Measurements from ENCODE around the gene INPP4A. TPM values are rescaled to one million over a fixed set of nuclear protein-coding genes. Genes with fewer than 3 reads are reported as not detected.

The INPP4A gene
- total and polyA plus RNA-seq, 2 donors (not counting 3 experiments of a cell fraction or from before 2014, with no cell fraction given) = 14.9 to 28.8 TPM

DNA sequence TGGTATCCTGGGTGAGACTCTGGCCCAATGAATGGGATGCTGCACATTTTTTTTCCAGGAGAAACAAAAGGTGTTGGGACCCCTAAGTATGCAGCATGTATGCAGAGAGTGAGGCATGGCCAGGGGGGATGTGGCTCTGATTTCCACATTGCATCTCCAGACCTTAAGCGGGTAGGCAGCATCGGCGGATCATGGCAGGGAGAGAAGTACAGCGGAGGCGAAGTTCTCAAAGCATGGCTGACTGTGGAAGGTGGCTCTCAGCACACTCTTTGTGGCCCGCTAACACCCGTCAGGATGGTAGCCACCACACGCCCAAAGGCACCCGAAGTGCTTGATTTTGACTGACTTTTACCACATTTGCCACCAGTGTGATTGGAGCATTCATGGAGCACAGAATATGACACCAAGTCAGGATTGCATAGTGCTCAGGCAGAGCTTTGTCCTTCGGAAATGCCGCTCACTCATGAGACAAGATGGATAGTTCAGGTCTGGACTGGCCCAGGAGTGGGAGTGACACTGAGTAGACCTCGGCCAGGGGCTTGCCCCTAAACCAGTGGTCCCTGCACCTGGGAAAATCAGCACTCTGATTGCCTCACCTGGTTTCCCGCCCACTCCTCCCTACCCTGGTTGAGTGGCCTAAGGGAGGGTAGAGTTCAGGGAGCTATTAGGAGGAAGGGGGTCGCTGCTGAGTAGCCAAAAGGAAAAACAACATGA, 14.2 kb downstream of the INPP4A start:
- H2AFZ ChIP-seq (ENCODE audit: low read depth, low read length) = no peak overlapping the region
- DNase-seq (ENCODE audit: low read depth, low spot score) = no peak
- no peak overlapping the region for H3K4me3 ChIP-seq (replicated peaks in 1 of 3; ENCODE audit: insufficient read depth in 1 of 3, low read depth in 1 of 3, low read length in 3 of 3)
- FAIRE-seq = no peak
- peaks cover 40% of the 10 kb centered on the region for H3K79me2 ChIP-seq (ENCODE audit: control insufficient read depth, insufficient read depth, low read length)
- dilution Hi-C loops (cut with MboI; ENCODE audit: extremely low pct_ligation_motif_present, low sequenced_read_pairs) (no loop called here), intact Hi-C loops (cut with micrococcal nuclease) (no loop called here)
- POLR2A ChIA-PET = no interaction called here
- H3K27me3 ChIP-seq (ENCODE audit: control insufficient read depth in 2 of 2, insufficient read depth in 2 of 2, low read length in 2 of 2) = no peaks in the 10 kb centered on the region
- peaks cover 22% of the 10 kb centered on the region for H3K4me1 ChIP-seq (ENCODE audit: control insufficient read depth, extremely low read depth, insufficient read depth, low read length)
- no peak overlapping the region for H3K4me2 ChIP-seq (ENCODE audit: insufficient read depth, low read length)
- BruUV-seq (replicated peaks) = no TSS peak
- no peaks in the 10 kb centered on the region for H3K9me3 ChIP-seq (replicated peaks; ENCODE audit: control insufficient read depth, insufficient read depth, low read length)
- CTCF ChIA-PET = interaction anchor here (1.8 to 1.9 kb wide), 2 partner anchors 12 to 47 kb away, joined by 4 to 5 read pairs; no protein-coding TSS in a partner anchor
- no peak overlapping the region for H3K27ac ChIP-seq (ENCODE audit: insufficient read depth, low read depth, low read length)
- H3K36me3 ChIP-seq (ENCODE audit: control insufficient read depth in 2 of 2, extremely low read depth in 1 of 2, insufficient read depth in 2 of 2, low read length in 2 of 2) = no peaks in the 10 kb centered on the region
- H3K9ac ChIP-seq (replicated peaks; ENCODE audit: extremely low read depth, insufficient read depth, low read length) = no peak overlapping the region
- H3K9me1 ChIP-seq (replicated peaks; ENCODE audit: control insufficient read depth, extremely low read depth, insufficient read depth, low read length) = no peaks in the 10 kb centered on the region
- TF ChIP-seq POLR2AphosphoS5 (IDR thresholded peaks at IDR 0.05; ENCODE audit: insufficient read depth, low read depth, low read length) (no peak), GATA2 (IDR thresholded peaks at IDR 0.05; ENCODE audit: insufficient read depth, insufficient read length, low read depth, low read length) (no peak), POLR2A (IDR thresholded peaks at IDR 0.05; ENCODE audit: low read depth, low read length) (no peak), JUN (IDR thresholded peaks at IDR 0.05; ENCODE audit: borderline replicate concordance, insufficient read depth, insufficient read length, low read depth) (no peak), EZH2 (IDR thresholded peaks at IDR 0.05; ENCODE audit: borderline replicate concordance, low read depth, low read length, severe bottlenecking) (no peak), FOS (IDR thresholded peaks at IDR 0.05; ENCODE audit: borderline replicate concordance, insufficient read depth, low read length) (no peak)
- TF ChIP-seq, protein P1, sequence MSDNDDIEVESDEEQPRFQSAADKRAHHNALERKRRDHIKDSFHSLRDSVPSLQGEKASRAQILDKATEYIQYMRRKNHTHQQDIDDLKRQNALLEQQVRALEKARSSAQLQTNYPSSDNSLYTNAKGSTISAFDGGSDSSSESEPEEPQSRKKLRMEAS (IDR thresholded peaks at IDR 0.05; ENCODE audit: insufficient read depth, insufficient read length) = no peak
- TF ChIP-seq, protein P2, sequence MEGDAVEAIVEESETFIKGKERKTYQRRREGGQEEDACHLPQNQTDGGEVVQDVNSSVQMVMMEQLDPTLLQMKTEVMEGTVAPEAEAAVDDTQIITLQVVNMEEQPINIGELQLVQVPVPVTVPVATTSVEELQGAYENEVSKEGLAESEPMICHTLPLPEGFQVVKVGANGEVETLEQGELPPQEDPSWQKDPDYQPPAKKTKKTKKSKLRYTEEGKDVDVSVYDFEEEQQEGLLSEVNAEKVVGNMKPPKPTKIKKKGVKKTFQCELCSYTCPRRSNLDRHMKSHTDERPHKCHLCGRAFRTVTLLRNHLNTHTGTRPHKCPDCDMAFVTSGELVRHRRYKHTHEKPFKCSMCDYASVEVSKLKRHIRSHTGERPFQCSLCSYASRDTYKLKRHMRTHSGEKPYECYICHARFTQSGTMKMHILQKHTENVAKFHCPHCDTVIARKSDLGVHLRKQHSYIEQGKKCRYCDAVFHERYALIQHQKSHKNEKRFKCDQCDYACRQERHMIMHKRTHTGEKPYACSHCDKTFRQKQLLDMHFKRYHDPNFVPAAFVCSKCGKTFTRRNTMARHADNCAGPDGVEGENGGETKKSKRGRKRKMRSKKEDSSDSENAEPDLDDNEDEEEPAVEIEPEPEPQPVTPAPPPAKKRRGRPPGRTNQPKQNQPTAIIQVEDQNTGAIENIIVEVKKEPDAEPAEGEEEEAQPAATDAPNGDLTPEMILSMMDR (IDR thresholded peaks at IDR 0.05; ENCODE audit: extremely low read depth in 1 of 2, insufficient read depth in 1 of 2, low read depth in 1 of 2, low read length in 2 of 2) = no peak
- no peaks in the 10 kb centered on the region for H4K20me1 ChIP-seq (replicated peaks; ENCODE audit: control insufficient read depth, extremely low read depth, insufficient read depth, low read length)

Measured in endothelial cell of umbilical vein (primary cell).